Germinal center (tissue), 1 donor: ENCODE data around the gene TMEM191B.
"Not testable (repeated sequence)": the region's sequence is repeated elsewhere in the genome, so short reads cannot be mapped to it uniquely, and the experiment has no call there.

Source experiments
- DNase-seq: peaks from one replicate; pipeline ENCODE4 v3.0.0; 2012; ENCODE audit warnings: mixed read lengths, low spot score

The TMEM191B gene

GRCh38 chr22:18558516-18558915 lies 30.9 kb downstream of the TMEM191B start:
- not testable (repeated sequence) for DNase-seq

DNA sequence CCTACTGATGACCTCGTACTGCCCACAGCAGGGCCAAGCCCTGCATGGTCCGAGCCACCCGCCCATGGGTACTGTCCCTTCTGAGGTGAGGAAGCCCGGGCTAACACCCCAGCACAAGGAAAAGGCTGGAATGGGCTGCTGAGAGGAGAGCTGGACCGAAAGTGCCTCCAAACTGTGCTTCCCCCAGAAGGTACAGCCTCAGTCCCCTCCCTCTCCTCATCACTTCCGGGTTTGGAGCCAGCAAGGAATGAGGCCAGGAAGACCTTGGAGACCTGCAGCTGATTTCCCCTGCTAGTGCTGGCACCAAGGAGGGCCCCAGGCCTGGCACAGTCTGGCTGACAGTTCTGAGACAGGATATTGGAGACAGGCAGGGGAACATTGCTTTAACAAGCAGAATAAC lies 31.3 kb downstream of the TMEM191B start:
- not testable (repeated sequence) for DNase-seq

DNA sequence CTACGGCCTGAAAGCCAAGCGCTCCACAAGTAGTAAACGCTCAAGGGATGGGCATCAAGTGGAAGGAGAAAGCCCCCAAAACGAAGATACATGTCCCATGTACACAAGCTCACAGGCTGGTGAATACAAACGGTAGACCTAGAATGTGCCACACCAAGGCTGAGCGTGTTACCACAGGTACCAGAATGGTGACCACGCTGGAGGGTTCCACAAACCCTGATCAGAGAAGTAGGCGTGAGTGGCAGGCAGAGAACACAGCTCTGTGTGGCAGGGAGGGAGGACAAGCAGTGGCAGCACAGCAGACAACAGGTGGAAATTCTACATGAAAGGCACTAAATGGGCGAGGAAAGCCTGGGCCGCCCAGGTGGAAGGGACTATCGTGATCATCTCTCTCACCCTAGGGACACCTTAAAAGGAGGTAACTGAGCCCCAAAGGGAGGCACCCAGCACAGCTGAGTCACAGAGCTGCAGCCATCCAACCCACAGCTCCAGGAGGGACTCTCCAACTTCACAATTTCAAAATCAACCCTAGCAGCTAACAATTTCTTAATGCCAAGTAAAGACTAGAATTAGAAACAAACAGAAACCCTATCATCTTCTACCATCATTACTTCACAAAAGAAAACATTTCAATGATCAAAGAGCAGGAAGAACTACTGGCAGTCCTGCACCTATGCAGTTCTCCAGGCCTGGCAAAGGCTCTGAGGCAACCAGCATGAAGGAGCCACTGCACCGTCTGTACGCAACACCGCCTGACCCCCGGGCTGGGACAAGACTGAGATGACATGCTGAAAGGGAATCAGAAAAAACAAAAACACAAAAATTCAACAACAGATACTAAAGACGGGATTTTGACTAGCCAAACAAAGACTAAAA lies 32.7 kb downstream of the TMEM191B start:
- DNase-seq: not testable (repeated sequence)

- DNase-seq: not testable (repeated sequence)
Observed at GRCh38 chr22:18570509-18571246, 43.1 kb downstream of the TMEM191B start.

DNA sequence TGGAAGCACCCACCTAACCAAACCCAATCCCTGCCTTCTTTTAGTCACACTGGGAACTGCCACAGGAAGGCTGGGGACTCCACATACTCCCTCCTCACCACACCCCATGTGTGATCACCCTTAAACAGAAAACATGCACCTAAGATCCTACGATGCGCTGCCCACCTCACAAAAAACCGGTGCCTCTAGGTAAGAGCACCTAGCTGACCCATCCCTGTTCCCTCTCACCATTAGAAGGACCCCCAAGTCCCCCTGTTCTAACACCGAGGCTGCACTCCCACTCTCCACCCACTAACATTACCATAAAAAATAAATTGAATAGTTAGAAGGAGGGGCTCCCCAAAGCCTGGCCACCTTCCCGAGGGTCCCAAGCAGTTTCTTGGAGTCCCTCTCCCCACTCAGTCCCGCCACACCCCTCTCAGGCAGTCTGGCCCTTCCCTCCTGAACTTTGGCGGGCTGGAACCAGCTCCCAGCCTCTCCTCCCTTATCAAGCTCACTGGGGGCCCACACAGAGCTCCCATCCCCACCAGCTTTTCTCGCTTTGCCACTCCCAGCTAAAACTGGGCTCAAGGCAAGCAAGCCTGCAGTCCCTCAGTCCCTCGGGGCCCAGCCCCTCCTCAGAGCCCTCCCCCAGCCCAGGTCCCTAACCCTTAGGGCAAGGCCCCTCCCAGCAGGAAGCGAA lies 46.0 kb downstream of the TMEM191B start:
- not testable (repeated sequence) for DNase-seq

GRCh38 chr22:18574555-18574954 lies 47.0 kb downstream of the TMEM191B start:
- DNase-seq: not testable (repeated sequence)

DNA sequence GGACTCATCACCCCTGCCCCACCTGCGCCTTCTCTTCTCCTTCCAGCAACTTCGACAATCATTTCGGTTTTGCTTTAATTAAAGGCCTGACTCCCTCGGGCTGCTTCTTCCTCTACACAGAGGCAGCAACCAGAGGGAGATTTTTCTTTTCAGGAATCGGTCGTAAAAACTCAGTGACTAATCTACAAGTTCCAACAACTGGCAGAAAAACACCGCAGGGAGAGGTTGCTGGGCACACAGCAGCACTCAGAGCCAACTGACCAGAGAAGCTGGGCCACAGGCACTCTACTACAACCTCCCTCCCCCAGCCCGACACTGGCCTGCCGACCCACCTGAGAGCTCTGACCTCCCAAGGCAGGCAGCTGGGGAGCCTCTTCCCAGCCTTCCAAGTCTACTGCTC lies 48.1 kb downstream of the TMEM191B start:
- DNase-seq: not testable (repeated sequence)

- not testable (repeated sequence) for DNase-seq
Observed at GRCh38 chr22:18577090-18577818, 49.7 kb downstream of the TMEM191B start.

- peak; percentile 0 for DNase-seq
Observed at GRCh38 chr22:18577847-18578246, 50.2 kb downstream of the TMEM191B start.
